ENCODE results near the gene RTL1.

Gene RTL1

DNA sequence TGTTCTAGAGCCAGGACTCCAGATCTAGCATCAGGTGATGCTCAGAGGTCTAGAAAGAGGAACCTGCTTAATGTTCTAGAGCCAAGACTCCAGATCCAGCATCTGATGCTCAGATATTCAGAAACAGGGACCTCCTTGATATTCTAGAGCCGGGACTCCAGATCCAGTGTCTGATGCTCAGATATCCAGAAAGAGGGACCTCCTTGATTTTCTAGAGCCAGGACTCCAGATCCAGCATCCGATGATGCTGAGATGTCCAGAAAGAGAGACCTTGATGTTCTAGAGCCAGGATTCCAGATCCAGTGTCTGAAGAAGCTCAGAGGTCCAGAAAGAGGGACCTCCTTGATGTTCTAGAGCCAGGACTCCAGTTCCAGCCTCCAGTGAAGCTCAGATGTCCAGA lies 40.7 kb downstream of the RTL1 start:
- TF ChIP-seq POLR2AphosphoS5 (IDR thresholded peaks at IDR 0.05; ENCODE audit: low read depth, low read length) (no peak), SIN3A (IDR thresholded peaks at IDR 0.05; ENCODE audit: borderline replicate concordance, insufficient read depth, low read length) (no peak), TAF1 (IDR thresholded peaks at IDR 0.05; ENCODE audit: borderline replicate concordance, insufficient read depth, low read length) (no peak), FOXP2 (optimal IDR thresholded peaks at IDR 0.05; ENCODE audit: borderline replicate concordance, extremely low read depth, extremely low read length, insufficient read depth) (no peak)
- TF ChIP-seq, protein P1, sequence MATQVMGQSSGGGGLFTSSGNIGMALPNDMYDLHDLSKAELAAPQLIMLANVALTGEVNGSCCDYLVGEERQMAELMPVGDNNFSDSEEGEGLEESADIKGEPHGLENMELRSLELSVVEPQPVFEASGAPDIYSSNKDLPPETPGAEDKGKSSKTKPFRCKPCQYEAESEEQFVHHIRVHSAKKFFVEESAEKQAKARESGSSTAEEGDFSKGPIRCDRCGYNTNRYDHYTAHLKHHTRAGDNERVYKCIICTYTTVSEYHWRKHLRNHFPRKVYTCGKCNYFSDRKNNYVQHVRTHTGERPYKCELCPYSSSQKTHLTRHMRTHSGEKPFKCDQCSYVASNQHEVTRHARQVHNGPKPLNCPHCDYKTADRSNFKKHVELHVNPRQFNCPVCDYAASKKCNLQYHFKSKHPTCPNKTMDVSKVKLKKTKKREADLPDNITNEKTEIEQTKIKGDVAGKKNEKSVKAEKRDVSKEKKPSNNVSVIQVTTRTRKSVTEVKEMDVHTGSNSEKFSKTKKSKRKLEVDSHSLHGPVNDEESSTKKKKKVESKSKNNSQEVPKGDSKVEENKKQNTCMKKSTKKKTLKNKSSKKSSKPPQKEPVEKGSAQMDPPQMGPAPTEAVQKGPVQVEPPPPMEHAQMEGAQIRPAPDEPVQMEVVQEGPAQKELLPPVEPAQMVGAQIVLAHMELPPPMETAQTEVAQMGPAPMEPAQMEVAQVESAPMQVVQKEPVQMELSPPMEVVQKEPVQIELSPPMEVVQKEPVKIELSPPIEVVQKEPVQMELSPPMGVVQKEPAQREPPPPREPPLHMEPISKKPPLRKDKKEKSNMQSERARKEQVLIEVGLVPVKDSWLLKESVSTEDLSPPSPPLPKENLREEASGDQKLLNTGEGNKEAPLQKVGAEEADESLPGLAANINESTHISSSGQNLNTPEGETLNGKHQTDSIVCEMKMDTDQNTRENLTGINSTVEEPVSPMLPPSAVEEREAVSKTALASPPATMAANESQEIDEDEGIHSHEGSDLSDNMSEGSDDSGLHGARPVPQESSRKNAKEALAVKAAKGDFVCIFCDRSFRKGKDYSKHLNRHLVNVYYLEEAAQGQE (IDR thresholded peaks at IDR 0.05; ENCODE audit: insufficient read depth in 1 of 2, low read depth in 2 of 2, low read length in 2 of 2), result no peak

DNA sequence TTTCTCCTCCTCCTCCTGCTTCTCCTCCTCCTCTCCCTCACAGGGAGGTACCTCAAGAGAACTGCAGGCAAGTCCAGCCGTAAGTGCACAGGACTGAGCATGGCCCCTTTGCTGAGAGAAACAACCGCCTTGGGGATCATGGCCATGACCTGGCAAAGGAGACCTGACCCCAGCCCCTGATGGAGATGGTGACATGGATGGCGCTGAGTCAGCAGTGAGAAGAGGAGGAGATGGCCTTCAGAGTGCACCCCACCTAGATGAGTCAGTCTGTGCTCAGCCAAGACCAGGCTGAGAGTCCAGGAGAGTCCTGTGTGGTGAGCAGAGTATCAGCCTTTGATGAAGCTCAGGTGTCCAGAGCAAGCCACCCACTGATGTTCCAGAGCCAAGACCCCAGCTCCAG lies 41.2 kb downstream of the RTL1 start:
- TF ChIP-seq POLR2AphosphoS5 (IDR thresholded peaks at IDR 0.05; ENCODE audit: low read depth, low read length), result no peak
- TF ChIP-seq TAF1 (IDR thresholded peaks at IDR 0.05; ENCODE audit: borderline replicate concordance, insufficient read depth, low read length), result no peak
- no peak for TF ChIP-seq FOXP2 (optimal IDR thresholded peaks at IDR 0.05; ENCODE audit: borderline replicate concordance, extremely low read depth, extremely low read length, insufficient read depth)
- no peak for TF ChIP-seq SIN3A (IDR thresholded peaks at IDR 0.05; ENCODE audit: borderline replicate concordance, insufficient read depth, low read length)
- TF ChIP-seq, protein P1 (IDR thresholded peaks at IDR 0.05; ENCODE audit: insufficient read depth in 1 of 2, low read depth in 2 of 2, low read length in 2 of 2), result no peak

DNA sequence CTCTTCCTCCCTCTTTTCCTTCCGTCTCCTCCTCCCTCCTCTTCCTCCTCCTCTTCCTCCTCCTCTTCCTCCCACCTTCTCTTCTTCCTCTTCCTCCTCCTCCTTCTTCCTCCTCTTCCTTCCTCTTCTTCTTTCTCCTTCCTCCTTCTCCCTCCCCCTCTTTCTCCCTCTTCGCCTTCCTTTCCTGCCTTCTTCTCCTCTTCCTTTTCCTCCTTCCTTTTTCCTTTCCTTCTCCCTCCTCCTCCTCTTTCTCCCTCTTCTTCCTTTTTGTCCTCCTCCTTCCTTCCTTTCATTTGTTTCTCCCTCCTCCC lies 41.6 kb downstream of the RTL1 start:
- TF ChIP-seq TAF1 (IDR thresholded peaks at IDR 0.05; ENCODE audit: borderline replicate concordance, insufficient read depth, low read length), result no peak
- TF ChIP-seq SIN3A (IDR thresholded peaks at IDR 0.05; ENCODE audit: borderline replicate concordance, insufficient read depth, low read length), result no peak
- TF ChIP-seq, protein P1 (IDR thresholded peaks at IDR 0.05; ENCODE audit: insufficient read depth in 1 of 2, low read depth in 2 of 2, low read length in 2 of 2), result no peak
- TF ChIP-seq FOXP2 (optimal IDR thresholded peaks at IDR 0.05; ENCODE audit: borderline replicate concordance, extremely low read depth, extremely low read length, insufficient read depth), result no peak

DNA sequence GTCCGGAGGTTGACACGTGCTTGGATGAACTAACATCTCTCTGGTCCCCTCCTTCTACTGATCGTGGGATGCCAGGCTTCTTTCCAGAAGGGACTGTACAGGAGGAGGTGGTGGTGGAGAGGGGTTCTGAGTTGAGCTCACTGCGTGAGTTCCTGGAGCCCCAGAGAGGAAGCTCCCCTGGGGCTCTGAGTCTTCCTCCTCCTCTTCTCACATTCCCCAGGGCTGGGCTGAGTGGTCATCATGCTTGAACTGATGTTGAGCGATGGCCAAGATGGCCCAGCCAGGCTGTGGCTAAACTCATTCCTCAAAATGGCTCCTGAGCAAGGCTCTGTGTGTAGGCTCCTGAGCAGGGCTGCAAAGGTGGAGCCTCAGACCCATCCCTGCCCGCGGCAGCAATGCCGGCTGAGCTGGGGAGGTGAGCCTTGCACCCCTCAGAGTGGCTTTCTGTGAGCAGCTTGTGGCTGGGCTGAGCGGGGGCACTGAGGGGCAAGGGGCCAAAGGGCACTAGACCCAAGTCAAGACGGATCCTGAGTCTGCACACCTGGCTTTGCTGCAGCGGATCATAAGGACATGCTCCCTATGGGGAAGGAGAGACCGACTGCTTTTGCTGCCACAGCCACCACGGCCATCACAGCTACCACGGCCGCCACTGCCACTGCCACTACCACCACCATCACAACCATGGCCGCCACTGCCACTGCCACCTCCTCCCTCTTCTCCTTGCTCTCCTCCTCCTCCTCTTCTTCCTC lies 42.2 kb downstream of the RTL1 start:
- TF ChIP-seq POLR2AphosphoS5 (IDR thresholded peaks at IDR 0.05; ENCODE audit: low read depth, low read length), result no peak
- TF ChIP-seq SIN3A (IDR thresholded peaks at IDR 0.05; ENCODE audit: borderline replicate concordance, insufficient read depth, low read length), result no peak
- TF ChIP-seq, protein P1 (IDR thresholded peaks at IDR 0.05; ENCODE audit: insufficient read depth in 1 of 2, low read depth in 2 of 2, low read length in 2 of 2), result no peak
- no peak for TF ChIP-seq TAF1 (IDR thresholded peaks at IDR 0.05; ENCODE audit: borderline replicate concordance, insufficient read depth, low read length)
- no peak for TF ChIP-seq FOXP2 (optimal IDR thresholded peaks at IDR 0.05; ENCODE audit: borderline replicate concordance, extremely low read depth, extremely low read length, insufficient read depth)
